ENCODE measurements around the gene SFTA2. TPM values are rescaled to one million over a fixed set of nuclear protein-coding genes. Genes with fewer than 3 reads are reported as not detected.
A peak's percentile ranks its signal among the peaks of the same experiment; 100 is the strongest.

Gene SFTA2
- polyA plus RNA-seq, 3 donors, result not detected

DNA sequence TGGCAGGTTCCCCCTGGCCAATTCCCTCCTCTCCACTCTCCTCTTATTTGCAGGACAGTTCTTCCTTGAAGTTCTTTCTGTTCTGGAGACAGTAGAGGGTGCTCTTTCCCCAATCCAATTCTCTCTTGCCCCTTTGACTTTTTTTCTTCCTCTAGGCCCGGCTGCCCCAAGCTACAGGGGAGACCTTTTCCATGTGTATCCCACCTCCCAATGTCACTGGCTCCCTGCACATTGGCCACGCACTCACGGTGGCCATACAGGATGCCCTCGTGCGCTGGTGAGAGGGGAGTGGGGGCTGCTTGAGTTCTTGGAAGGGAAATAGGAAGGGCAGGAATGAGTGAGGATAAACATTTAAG lies 16.4 kb downstream of the SFTA2 start:
- H3K36me3 Mint-ChIP-seq, result peaks cover 64 to 67% of the 10 kb centered on the region in 2 donors
- H3K9ac ChIP-seq (ENCODE audit: insufficient read depth, low read length, poor library complexity, severe bottlenecking), result no peak overlapping the region
- H3K4me3 Mint-ChIP-seq, result peak overlapping the region in 1 of 2 donors; percentile 41
- H3K9me3 ChIP-seq (replicated peaks in 1 of 2; ENCODE audit: control insufficient read depth in 1 of 2, insufficient read depth in 1 of 2, low read length in 2 of 2), result no peaks in the 10 kb centered on the region
- peak; percentile 5 to 20 (median 7) for DNase-seq
- H2AFZ ChIP-seq (ENCODE audit: insufficient read depth, low read depth, low read length, poor library complexity, severe bottlenecking), result peak overlapping the region; percentile 96
- H3K36me3 ChIP-seq (replicated peaks in 1 of 2; ENCODE audit: control insufficient read depth in 1 of 2, insufficient read depth in 2 of 2, low read length in 2 of 2), result peaks cover 43 to 65% of the 10 kb centered on the region in 2 donors
- no peaks in the 10 kb centered on the region for H4K20me1 ChIP-seq (ENCODE audit: insufficient read depth, low read length)
- H3K79me2 ChIP-seq (ENCODE audit: insufficient read depth, low read length), result no peaks in the 10 kb centered on the region
- H3K9me3 Mint-ChIP-seq, result no peaks in the 10 kb centered on the region
- no peak overlapping the region for H3K4me3 ChIP-seq (replicated peaks in 1 of 3; ENCODE audit: low read depth in 2 of 3, low read length in 3 of 3)
- H3K27me3 Mint-ChIP-seq (ENCODE audit: low read depth in 3 of 3), result peaks cover 0 to 1% (median 0%) of the 10 kb centered on the region in 3 donors
- H3K4me1 Mint-ChIP-seq, result peaks cover 24% of the 10 kb centered on the region
- WGBS (ENCODE audit: insufficient coverage), result 13% methylated on average over 4 of the region's 5 CpGs
- no peaks in the 10 kb centered on the region for H3K27me3 ChIP-seq (ENCODE audit: control insufficient read depth in 2 of 2, insufficient read depth in 2 of 2, low read length in 2 of 2)
- TF ChIP-seq, protein P1, sequence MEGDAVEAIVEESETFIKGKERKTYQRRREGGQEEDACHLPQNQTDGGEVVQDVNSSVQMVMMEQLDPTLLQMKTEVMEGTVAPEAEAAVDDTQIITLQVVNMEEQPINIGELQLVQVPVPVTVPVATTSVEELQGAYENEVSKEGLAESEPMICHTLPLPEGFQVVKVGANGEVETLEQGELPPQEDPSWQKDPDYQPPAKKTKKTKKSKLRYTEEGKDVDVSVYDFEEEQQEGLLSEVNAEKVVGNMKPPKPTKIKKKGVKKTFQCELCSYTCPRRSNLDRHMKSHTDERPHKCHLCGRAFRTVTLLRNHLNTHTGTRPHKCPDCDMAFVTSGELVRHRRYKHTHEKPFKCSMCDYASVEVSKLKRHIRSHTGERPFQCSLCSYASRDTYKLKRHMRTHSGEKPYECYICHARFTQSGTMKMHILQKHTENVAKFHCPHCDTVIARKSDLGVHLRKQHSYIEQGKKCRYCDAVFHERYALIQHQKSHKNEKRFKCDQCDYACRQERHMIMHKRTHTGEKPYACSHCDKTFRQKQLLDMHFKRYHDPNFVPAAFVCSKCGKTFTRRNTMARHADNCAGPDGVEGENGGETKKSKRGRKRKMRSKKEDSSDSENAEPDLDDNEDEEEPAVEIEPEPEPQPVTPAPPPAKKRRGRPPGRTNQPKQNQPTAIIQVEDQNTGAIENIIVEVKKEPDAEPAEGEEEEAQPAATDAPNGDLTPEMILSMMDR (IDR thresholded peaks at IDR 0.05), result peak; percentile 54
- H3K4me1 ChIP-seq (ENCODE audit: control insufficient read depth in 1 of 2, insufficient read depth in 2 of 2, low read length in 2 of 2), result peaks cover 15 to 26% of the 10 kb centered on the region in 2 donors
- H3K27ac Mint-ChIP-seq, result peak overlapping the region in 1 of 7 donors; percentile 2
- intact Hi-C loops (cut with micrococcal nuclease), result loop anchor here in 1 of 2 donors (10.0 kb wide), 1 partner anchor 169 kb away; no protein-coding TSS in a partner anchor
- no peak overlapping the region for H3K27ac ChIP-seq (ENCODE audit: low read depth in 1 of 2, low read length in 2 of 2)
- no peak overlapping the region for H3K4me2 ChIP-seq (replicated peaks; ENCODE audit: extremely low read depth, low read length, poor library complexity, severe bottlenecking)

GRCh38 chr6:30914854-30915590 lies 16.9 kb downstream of the SFTA2 start:
- no peak for DNase-seq
- WGBS (ENCODE audit: insufficient coverage), result 58% methylated on average over 5 of the region's 17 CpGs
- Mint-ChIP-seq H3K4me3 (peak overlapping the region; percentile 94 to 96), H3K27ac (peak overlapping the region in 4 of 7 donors; percentile 30 to 87 (median 76)), H3K9me3 (no peaks in the 10 kb centered on the region), H3K27me3 (ENCODE audit: low read depth in 3 of 3) (no peaks in the 10 kb centered on the region), H3K36me3 (peaks cover 59 to 65% of the 10 kb centered on the region in 2 donors), H3K4me1 (peaks cover 24% of the 10 kb centered on the region)
- peaks cover 15 to 26% of the 10 kb centered on the region in 2 donors for H3K4me1 ChIP-seq (ENCODE audit: control insufficient read depth in 1 of 2, insufficient read depth in 2 of 2, low read length in 2 of 2)
- TF ChIP-seq, protein P1 (IDR thresholded peaks at IDR 0.05), result no peak
- H3K9ac ChIP-seq (ENCODE audit: insufficient read depth, low read length, poor library complexity, severe bottlenecking), result peak overlapping the region; percentile 74
- H2AFZ ChIP-seq (ENCODE audit: insufficient read depth, low read depth, low read length, poor library complexity, severe bottlenecking), result peak overlapping the region; percentile 96
- no peaks in the 10 kb centered on the region for H3K27me3 ChIP-seq (ENCODE audit: control insufficient read depth in 2 of 2, insufficient read depth in 2 of 2, low read length in 2 of 2)
- intact Hi-C loops (cut with micrococcal nuclease), result loop anchor here in 1 of 2 donors (10.0 kb wide), 1 partner anchor 170 kb away; no protein-coding TSS in a partner anchor
- H3K4me2 ChIP-seq (replicated peaks; ENCODE audit: extremely low read depth, low read length, poor library complexity, severe bottlenecking), result peak overlapping the region; percentile 98
- H3K27ac ChIP-seq (ENCODE audit: low read depth in 1 of 2, low read length in 2 of 2), result peak overlapping the region in 1 of 2 donors; percentile 76
- peaks cover 40 to 65% of the 10 kb centered on the region in 2 donors for H3K36me3 ChIP-seq (replicated peaks in 1 of 2; ENCODE audit: control insufficient read depth in 1 of 2, insufficient read depth in 2 of 2, low read length in 2 of 2)
- H4K20me1 ChIP-seq (ENCODE audit: insufficient read depth, low read length), result no peaks in the 10 kb centered on the region
- no peaks in the 10 kb centered on the region for H3K9me3 ChIP-seq (replicated peaks in 1 of 2; ENCODE audit: control insufficient read depth in 1 of 2, insufficient read depth in 1 of 2, low read length in 2 of 2)
- no peaks in the 10 kb centered on the region for H3K79me2 ChIP-seq (ENCODE audit: insufficient read depth, low read length)
- peak overlapping the region; percentile 62 to 90 (median 64) for H3K4me3 ChIP-seq (replicated peaks in 1 of 3; ENCODE audit: low read depth in 2 of 3, low read length in 3 of 3)
